Cardiac fibroblast (primary cell): ENCODE results near the gene CAMK2N2.
A peak's percentile ranks its signal among the peaks of the same experiment; 100 is the strongest.

Source experiments
- DNase-seq, 2 donors: peaks; one replicate each; pipeline versions ENCODE4 v3.0.0 to v3.0.0-alpha.2; 2010; ENCODE audit warnings: low read depth in 2 of 2
- H3K4me3 ChIP-seq, 2 donors: replicated peaks in 1 of 2; 1 replicate in 1 of 2; 2 replicates in 1 of 2; pipeline ENCODE4 v1.5.1; 2011; ENCODE audit warnings: low read depth in 2 of 2, low read length in 2 of 2, mild to moderate bottlenecking in 2 of 2, moderate library complexity in 1 of 2
- CTCF ChIP-seq: IDR thresholded peaks from one replicate; pipeline ENCODE4 v1.5.1; 2011; ENCODE audit warnings: low read depth, mild to moderate bottlenecking, low read length, inconsistent platforms

Gene CAMK2N2

GRCh38 chr3:184260724-184261269 is 556 bp downstream of the CAMK2N2 start:
- TF ChIP-seq CTCF = no peak
- peak overlapping the region; percentile 42 to 59 for H3K4me3 ChIP-seq
- no peak for DNase-seq

GRCh38 chr3:184259878-184260723 is 1.3 kb downstream of the CAMK2N2 start:
- peak overlapping the region; percentile 18 to 33 for H3K4me3 ChIP-seq
- peak in 1 of 2 donors; percentile 36 for DNase-seq
- no peak for TF ChIP-seq CTCF

GRCh38 chr3:184259396-184259877 is 1.9 kb downstream of the CAMK2N2 start:
- no peak overlapping the region for H3K4me3 ChIP-seq
- TF ChIP-seq CTCF = no peak

GRCh38 chr3:184258926-184259325 is 2.4 kb downstream of the CAMK2N2 start:
- DNase-seq = no peak
- H3K4me3 ChIP-seq = no peak overlapping the region
- TF ChIP-seq CTCF = no peak

More at GRCh38 chr3:184259396-184259877, 1.9 kb downstream of the CAMK2N2 start:
- DNase-seq = no peak

GRCh38 chr3:184257083-184257915 is 4.1 kb downstream of the CAMK2N2 start:
- no peak for DNase-seq
- TF ChIP-seq CTCF = no peak

GRCh38 chr3:184255291-184256039 is 5.9 kb downstream of the CAMK2N2 start:
- TF ChIP-seq CTCF = no peak
- H3K4me3 ChIP-seq = no peak overlapping the region
- DNase-seq = peak in 1 of 2 donors; percentile 51

More at GRCh38 chr3:184257083-184257915, 4.1 kb downstream of the CAMK2N2 start:
- H3K4me3 ChIP-seq = no peak overlapping the region
